Measurements from ENCODE around the gene ANO5.
"Not testable (repeated sequence)": the region's sequence is repeated elsewhere in the genome, so short reads cannot be mapped to it uniquely, and the experiment has no call there.

Gene ANO5

DNA sequence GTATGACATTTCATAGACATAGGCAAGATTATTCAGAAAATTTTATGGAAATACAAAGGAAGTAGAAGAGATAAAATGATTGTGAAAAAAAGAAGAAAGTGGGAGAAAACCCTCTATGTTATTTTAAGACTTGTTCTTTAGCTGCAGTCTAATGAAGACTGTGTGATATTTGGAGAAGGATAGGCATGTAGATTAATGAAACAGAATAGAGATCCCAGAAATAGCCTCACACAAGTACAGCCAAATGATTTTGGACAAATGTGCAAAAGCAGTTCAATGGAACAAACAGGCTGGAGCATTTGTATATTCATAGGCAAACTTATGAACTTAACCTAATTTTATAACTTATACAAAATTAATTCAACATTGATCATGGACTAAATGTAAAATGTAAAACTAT is 14.3 kb downstream of the ANO5 start:
- DNase-seq: no peak

DNA sequence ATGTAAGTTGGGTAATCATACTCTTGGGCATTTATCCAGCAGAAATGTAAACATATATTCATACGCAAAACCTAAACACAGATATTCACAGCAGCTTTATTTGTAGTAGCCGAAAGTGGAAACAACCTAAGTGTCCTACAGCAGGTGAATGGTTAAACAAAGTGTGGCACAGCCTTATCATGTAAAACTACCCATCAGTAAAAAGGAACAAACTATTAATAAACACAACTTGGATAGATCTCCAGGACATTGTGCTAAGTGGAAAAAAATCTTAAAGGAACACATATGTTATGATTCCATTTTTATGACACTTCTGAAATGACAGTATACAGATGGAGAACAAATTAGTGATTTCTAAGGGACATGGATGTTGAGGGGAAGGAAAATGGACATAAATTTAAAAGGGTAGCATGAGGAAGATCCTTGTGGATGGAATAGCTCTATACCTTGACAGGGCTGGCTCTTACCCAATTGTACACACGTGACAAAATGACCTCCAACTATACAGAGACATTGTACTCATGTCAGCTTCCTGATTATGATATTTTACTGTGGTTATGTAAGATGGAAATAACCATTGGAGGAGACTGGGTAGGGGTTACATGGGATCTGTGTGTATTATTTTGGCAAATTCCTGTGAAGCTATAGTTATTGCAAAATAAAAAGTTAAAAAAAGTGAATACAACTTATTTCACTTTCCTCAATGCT is 15.4 kb downstream of the ANO5 start:
- DNase-seq: no peak

DNA sequence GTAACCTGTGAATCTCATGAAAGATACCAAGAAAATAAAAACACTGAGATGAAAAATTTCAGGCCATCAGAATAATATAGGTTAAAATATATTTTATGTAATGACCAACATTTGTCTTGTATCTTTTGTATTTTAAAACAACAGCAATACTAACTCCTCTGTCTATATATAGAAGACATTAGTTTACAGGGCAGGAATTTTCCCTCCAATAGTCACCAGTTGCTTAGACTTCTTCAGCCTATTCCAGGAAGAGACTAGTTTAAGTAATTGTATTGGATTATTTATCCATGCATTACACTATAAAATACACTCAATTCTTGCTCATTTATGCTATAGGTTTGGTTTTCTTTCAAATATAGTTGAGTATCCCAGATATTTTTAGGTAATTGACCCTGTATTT is 24.1 kb downstream of the ANO5 start:
- no peak for DNase-seq

DNA sequence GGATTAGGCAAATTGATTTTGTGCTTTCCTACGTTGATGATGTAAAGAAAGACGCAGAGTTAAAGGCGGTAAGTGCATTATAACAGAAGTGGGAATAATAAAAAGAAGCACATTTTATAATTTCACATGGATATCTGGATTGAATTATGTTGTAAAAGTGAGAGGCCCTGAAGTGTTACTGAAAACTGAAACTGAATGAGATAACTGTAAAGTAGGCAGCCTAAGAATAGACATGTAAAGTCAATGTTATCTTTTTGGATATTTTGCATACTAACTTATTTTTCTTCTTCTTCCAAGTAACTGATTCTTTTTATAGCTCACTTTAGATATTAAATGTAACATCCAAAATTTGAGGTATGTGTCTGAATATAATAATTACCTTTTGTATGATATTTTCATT is 28.3 kb downstream of the ANO5 start:
- no peak for DNase-seq

DNA sequence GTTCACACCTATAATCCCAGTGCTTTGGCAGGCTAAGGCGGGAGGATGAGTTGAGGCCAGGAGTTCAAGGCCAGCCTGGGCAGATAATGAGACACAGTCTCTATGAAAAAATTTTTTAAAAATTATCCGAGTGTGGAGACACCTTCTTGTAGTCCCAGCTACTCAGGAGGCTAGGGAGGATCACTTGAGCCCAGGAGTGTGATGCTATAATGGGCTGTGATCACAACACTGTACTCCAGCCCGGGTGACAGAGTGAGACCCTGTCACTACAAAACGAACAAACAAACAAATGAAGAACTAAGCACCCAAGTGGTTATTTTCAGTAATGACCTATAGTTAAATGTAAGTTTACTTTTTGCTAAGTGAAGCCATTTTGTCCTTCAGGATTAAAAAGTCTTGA is 32.3 kb downstream of the ANO5 start:
- DNase-seq: no peak

DNA sequence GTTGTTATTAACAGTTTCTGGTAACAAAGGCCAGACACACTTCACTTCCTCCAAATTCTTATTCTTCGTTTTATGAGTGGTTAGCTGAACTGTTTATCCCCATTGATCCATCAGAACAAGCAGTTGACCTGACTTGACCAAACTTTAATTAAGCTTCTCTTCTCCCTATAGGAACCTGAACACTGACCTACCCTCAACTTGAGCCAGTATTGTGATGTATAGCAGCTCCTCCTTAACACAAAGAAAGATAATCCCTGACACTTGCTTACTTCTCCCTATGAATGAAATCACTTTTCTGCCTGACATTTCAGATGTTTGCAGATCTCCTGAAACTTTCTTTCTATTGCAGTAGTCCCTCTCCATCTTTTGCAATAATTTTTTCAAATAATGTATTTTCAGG is 41.9 kb downstream of the ANO5 start:
- no peak for DNase-seq

DNA sequence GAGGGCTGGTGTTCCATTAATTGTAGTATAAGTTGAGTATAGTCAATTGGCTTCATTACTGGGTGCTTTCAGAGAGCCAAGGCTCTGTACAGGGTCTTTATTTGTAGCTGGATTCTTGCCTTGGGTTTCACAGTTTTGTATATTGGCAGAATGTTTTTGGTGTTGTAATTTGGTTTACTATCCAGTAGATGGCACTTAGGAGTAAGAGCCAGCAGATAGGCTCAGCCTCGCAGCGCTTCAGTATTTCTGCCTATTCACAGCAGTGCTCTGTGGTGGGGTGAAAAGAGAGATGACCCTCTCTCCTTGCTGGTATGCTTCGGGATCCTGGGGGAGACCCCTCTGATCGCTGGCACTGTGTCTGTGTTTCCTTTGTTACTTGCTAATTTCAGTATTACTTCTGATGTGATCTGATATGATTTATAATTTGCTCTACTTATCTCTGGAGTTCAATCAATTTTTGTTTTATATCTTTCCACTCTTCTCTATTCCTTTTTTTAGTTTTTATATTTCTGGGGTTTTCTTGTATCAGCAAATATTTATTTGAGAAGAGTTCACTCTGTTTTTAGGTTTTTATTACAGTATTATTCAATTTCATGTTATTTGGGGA is 52.2 kb downstream of the ANO5 start:
- no peak for DNase-seq

DNA sequence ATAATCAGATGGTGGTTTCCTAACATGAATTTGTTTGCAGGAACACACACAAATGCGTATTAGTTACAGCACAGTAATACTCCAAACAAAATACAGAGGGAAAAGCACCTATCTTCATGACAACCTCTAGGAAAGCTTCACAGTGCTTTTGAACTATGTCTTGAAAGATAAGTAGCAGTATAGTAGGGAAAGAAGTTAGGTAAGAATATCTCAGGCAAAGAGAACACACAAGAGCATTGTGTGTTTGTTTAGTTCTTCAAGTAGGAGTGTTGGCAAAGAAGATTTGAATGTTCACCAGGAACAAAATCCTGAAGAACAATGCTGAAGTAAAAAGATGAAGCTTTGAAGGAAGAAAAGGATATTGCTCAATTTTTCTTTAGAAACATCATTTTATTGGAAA is 54.1 kb downstream of the ANO5 start:
- no peak for DNase-seq

DNA sequence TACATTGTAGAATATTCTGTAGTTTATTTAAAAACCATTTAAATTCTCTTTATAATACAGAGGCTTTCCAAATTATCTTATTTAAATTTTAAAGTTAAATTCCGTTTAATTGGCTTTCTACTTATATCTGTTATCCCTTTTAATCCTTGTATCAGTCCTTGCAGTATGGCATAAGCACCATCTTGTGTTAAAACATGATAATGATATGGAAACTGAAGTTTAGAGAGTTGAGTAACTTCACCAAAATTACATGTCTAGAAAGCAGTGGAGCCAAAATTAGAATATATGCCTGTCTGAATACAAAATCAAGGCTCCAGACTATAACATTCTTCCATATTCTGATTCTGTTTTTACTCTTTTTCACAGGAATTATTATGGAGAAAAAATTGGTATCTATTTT is 57.0 kb downstream of the ANO5 start:
- no peak for DNase-seq

DNA sequence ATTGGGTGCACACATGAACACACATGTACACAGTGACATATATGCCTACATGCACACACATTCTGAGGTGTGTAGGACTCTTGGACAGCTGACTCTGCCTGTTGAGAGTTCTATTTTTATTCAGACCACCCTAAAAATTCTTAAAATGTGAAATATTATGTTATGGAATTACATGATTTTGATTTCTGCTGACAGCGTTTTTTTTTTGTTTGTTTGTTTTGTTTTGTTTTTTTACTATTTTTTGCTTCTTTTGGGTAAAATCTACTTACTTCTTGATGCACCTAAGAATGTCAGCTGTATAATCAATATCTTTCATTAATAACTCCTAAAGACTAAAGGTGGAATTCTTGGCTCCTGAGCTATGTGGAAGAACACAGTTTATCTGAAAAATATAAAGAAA is 64.0 kb downstream of the ANO5 start:
- no peak for DNase-seq

DNA sequence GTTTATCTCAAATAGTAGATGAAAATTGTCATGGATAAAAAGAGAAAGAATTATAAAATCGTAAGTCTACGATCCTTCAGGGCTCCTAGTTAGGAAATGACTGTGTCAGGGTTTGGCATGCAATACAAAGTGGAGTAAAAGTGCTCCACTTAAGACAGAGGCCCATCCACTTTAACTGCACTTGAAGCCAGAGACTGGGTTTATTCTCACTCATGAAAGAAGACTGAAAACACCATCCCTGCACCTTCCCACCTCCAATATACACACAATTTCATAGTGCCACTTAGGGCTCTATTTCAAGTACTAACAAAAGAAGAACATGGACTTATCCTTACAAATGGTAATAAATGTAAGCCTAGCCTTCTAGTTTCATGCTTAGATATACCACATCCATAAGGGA is 70.7 kb downstream of the ANO5 start:
- DNase-seq: no peak

DNA sequence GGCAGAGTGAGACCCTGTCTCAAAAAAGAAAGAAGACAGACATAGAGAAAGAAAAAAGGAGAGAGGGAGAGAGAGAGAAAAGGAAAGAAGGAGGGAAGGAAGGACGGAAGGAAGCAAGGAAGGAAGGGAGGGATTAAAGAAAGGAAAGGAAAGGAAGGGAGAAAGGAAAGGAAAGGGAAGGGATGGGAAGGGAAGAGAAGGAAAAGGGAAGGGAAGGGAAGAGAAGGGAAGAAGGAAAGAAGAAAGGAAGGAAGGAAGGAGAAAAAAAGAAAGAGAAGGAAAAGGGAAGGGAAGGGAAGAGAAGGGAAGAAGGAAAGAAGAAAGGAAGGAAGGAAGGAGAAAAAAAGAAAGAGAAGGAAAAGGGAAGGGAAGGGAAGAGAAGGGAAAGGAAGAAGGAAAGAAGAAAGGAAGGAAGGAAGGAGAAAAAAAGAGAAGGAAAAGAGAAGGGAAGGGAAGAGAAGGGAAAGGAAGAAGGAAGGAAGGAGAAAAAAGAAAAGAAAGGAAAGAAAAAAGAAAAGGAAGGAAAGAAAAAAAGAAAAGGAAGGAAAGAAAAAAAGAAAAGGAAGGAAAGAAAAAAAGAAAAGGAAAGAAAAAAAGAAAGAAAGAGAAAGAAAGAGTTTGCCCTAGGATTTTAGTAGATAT is 76.2 kb downstream of the ANO5 start:
- DNase-seq: not testable (repeated sequence)

DNA sequence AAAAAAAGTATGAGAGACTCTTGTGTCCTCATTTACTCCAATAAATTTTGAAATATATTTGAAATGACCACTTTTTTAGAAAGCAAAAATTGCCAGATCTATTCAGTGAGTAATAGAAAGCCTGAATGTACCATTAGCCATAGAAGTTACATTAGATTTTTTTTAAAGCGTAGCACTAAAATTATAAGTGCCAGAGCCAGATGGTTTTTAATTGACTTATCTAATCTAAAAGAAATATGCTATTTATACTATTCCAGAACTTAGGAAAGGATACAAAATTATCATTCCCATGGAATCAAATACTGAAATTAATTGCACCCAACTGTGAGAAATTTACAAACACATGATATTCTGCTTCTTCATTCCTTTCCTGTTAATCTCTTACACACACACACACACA is 80.9 kb downstream of the ANO5 start:
- DNase-seq: no peak

DNA sequence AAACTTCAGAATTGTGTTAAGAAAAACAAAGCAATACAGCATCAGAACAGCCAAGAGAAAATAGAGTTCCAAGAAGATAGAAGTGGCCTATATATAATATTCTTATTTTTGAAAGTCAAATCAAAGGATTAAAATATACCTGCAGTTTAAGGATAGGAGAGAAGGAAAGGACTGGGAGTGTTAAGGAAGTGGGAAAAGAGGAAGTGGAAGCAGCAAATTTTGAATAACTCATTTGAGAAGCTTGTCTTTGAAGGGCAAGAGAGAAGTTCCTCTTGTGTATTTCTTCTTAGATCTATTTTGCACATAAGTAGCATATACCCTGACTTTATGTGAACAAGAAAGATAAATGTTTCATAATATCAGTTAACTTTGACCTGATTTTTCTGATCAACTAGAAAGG is 82.7 kb downstream of the ANO5 start:
- DNase-seq: no peak

DNA sequence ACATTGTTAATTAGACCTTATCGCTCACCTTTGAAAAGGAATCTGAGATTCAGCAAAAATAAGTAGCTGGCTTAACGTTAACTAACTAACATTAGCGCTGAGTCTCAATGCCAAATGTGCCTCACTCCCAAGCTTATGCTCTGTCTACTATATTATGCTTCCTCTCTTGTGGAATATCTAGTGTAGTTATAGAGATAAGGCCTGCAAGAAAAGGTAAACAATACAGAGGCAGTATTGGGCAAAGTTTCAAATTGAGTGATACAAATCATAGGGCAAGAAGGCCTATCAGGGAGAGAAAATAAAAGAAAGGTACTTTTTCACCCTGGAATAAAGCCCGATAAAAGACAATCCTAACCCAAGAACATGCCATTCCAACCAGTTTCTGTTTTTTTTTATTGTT is 83.7 kb downstream of the ANO5 start:
- no peak for DNase-seq

DNA sequence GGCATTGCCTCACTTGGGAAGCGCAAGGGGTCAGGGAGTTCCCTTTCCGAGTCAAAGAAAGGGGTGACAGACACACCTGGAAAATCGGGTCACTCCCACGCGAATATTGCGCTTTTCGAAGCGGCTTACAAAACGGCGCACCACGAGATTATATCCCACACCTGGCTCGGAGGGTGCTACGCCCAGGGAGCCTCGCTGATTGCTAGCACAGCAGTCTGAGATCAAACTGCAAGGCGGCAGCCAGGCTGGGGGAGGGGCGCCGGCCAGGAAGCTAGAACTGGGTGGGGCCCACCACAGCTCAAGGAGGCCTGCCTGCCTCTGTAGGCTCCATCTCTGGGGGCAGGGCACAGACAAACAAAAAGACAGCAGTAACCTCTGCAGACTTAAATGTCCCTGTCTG is 92.1 kb downstream of the ANO5 start:
- DNase-seq: not testable (repeated sequence)

DNA sequence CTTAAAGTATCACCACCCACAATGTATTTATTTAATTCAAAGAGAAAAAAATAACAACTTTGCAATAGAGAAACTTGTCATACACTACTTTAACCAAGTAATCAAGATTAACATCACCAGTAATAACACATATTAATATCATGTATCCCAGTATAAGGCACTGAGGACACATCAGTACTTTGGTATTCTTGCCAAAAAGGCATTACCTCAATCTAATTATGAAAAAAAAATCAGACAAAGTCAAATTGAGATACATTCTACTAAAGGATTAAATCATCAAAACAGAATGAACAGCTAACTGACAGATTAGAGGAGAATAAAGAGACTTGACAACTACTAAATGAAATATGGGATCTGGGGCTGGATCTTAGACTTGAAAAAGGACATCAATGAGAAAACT is 109.5 kb downstream of the ANO5 start:
- DNase-seq: no peak

DNA sequence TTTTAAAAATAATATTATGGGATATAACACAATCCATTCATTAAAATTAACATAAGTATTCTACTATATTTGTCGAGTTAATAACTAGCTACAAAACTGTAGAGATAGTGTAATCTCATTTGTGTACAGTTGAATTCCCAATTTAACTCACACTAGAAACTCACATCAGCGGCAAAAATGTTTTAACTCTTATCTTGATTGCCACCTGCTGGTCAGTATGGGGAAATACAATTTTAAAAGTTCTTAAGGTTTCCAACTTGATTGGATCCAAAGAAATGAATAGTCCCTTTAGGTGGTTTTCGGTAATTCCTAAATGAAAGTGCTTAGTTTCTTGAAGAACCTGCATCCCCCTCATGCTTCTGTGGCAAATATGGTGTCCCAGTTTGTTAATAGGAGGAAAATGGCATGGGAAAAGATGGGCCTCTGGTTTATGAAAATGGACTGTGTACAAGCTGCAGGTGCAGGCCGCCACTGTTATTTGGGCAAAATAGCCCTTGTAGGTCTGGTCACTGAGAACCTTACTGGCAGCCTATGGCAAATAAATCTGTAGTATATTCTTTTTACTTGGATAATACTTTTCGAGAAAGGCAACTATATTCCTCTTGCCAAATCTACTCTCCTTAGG is 111.6 kb downstream of the ANO5 start:
- no peak for DNase-seq

DNA sequence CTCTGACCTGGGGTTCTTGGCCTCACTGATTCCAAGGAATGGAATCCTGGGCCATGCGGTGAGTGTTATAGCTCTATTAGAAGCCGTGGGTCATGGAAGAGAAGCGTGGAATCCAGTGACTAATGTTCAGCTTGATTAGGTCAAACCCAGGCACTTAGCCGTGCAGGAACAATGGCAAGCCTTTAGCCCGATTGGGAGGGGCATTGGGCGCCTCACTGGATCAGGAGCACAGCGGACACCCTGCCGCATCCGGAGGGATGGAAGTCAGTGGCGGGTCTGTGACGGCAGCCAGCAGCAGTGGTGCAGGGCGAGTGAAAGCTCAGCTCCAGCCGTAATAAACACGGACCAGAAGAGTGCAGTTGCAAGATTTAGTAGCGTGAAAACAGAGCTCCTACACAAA is 124.8 kb downstream of the ANO5 start:
- DNase-seq: no peak

DNA sequence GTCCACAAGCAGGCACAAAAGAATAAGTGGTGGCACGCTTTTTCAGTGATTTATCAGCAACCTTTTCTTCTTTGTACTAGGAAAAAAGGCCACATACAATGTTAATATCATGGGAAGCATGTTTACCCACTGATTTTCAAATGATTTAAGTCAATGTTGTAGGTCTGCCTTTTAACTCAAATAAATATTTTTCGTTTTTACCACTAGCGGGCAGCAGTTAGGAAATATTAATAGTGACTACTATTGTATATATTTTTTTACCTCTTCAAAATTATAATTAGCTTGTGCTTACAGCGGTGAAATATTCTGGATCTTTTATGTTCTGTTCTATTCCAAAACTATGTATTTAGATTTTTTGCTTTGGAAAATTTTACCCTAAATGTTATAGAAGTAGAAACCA is 138.9 kb downstream of the ANO5 start:
- no peak for DNase-seq

Data from GF-D8 (cell line).